Activated CD8-positive, alpha-beta memory T cell treated with anti-CD3 and anti-CD28 coated beads for 1 hour (primary cell): ENCODE measurements around the gene RRAD.
"Not testable (repeated sequence)": the region's sequence is repeated elsewhere in the genome, so short reads cannot be mapped to it uniquely, and the experiment has no call there.

ENCODE experiments used
- DNase-seq, 2 donors: peaks; one replicate each; pipeline ENCODE4 v3.0.0-alpha.2; 2020; ENCODE audit warnings: low read depth in 1 of 2; ENCODE audit errors: extremely low read depth in 1 of 2

Gene RRAD, protein sequence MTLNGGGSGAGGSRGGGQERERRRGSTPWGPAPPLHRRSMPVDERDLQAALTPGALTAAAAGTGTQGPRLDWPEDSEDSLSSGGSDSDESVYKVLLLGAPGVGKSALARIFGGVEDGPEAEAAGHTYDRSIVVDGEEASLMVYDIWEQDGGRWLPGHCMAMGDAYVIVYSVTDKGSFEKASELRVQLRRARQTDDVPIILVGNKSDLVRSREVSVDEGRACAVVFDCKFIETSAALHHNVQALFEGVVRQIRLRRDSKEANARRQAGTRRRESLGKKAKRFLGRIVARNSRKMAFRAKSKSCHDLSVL

DNA sequence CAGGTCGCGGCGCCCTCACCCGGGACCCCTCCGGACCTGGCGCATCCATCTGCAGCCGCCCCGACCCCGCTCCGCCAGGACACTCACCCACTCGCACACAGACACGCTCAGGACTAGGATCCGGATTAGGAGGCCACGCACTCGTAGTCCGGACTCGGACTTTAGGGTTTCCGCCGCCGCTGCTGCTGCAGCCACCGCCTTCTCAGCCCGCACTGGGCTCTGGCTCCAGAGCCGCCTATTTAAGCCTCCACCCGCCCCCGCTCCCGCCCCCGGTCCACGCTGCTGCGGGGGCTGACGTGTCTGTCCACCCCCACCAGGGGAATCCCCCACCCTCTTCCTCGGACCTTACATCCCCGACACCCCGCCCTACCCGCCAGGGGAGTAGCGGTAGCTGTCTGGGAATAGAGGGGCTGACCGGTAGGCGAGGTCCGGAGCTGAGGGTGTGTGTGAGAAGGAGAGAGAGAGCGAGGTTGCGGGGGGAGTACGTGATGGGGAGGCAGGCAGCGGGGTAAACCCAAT is at the start of gene RRAD:
Gene RRAD (minus strand): TSS at position 214 of the 519 bp plus-strand sequence. CDS start 356 bp downstream, outside the sequence.
- DNase-seq = no peak

DNA sequence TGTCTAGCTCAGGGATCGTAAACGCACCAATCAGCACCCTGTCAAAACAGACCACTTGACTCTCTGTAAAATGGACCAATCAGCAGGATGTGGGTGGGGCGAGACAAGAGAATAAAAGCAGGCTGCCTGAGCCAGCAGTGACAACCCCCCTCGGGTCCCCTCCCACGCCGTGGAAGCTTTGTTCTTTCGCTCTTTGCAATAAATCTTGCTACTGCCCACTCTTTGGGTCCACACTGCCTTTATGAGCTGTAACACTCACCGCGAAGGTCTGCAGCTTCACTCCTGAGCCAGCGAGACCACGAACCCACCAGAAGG is 49.6 kb upstream of the RRAD start:
- DNase-seq = not testable (repeated sequence)

DNA sequence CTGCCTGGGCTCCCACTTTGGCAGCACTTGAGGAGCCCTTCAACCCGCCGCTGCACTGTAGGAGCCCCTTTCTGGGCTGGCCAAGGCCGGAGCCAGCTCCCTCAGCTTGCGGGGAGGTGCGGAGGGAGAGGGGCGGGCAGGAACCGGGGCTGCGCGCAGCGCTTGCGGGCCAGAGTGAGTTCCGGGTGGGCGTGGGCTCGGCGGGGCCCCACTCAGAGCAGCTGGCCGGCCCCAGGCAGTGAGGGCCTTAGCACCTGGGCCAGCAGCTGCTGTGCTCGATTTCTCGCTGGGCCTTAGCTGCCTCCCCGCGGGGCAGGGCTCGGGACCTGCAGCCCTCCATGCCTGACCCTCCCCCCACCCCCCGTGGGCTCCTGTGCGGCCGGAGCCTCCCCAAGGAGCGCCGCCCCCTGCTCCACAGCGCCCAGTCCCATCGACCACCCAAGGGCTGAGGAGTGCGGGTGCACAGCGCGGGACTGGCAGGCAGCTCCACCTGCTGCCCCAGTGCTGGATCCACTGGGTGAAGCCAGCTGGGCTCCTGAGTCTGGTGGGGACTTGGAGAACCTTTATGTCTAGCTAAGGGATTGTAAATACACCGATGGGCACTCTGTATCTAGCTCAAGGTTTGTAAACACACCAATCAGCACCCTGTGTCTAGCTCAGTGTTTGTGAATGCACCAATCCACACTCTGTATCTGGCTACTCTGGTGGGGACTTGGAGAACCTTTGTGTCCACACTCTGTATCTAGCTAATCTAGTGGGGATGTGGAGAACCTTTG is 49.0 kb upstream of the RRAD start:
- DNase-seq = not testable (repeated sequence)

DNA sequence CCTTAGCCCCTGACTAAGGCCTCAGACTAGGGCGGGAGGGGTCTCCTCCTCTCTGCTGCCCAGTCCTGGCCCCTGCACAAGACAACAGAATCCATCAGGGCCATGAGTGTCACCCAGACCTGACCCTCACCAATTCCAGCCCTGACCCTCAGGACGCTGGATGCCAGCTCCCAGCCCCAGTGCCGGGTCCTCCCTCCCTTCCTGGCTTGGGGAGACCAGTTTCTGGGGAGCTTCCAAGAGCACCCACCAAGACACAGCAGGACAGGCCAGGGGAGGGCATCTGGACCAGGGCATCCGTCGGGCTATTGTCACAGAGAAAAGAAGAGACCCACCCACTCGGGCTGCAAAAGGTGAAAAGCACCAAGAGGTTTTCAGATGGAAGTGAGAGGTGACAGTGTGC is 48.4 kb upstream of the RRAD start:
- no peak for DNase-seq

DNA sequence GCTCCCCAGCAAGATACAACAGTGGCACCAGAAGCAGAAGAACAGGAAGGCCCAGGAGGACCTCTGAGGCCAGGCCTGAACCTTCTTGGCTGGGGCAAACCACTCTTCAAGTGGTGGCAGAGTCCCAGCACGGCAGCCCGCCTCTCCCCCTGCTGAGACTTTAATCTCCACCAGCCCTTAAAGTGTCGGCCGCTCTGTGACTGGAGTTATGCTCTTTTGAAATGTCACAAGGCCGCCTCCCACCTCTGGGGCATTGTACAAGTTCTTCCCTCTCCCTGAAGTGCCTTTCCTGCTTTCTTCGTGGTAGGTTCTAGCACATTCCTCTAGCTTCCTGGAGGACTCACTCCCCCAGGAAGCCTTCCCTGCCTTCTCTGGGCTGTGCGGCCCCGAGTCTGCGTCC is 47.6 kb upstream of the RRAD start:
- DNase-seq = no peak

DNA sequence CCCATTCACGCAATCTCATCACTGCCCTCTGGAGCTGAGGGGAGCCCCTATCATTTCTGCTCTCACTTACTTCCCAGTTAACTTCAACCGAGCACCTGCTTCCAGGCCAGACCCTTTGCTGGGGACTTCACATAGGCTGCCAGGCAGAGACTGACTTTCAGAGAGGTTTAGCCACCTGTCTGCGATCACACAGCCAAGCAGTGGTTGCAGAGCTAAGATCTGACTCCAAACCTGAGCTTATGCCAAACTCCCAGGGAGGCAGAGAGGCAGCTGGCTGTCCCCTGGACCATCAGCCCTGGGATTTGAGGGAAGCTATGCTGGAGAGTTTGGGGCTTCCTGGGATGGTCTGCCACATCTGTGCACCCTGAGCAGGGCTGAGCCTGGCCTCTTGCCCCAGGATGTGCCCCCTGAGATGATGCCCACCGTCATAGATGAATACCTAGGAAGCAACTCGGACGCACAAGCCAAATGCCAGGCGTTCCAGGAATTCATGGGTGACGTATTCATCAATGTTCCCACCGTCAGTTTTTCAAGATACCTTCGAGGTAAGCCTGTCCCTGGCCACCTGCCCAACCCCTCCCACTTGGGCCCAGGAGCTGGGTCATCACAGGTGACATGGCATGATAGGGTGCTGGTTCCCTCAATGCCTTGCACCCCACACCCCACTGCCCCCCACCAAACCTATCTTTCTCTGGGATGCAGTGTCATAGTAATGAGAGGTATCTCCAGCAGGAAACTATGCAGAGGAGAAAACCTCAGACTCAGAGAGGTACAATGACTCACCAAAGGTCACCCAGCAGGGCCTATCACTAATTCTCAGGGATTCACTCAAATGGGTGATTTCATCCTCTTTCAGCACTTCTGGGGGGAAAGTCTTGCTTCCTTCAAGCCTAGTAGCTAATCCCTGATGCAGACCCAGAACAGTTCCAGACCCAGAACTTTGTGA is 45.7 kb upstream of the RRAD start:
- no peak for DNase-seq

DNA sequence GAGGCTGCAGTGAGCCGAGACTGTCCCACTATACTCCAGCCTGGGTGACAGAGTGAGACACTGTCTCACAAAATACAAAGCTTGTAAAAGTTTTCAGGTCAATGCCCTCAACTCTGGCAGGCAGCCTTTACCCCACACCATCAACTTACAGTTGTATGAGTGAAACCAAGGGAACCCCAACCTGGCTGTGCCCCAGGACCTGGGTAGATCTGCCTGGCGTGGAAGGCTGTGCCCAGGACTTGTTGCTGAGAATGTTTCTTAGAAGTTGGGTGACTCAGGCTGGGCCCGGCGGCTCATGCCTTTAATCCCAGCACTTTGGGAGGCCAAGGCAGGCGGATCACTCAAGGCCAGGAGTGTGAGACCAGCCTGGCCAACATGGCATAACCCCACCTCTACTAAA is 43.5 kb upstream of the RRAD start:
- no peak for DNase-seq

DNA sequence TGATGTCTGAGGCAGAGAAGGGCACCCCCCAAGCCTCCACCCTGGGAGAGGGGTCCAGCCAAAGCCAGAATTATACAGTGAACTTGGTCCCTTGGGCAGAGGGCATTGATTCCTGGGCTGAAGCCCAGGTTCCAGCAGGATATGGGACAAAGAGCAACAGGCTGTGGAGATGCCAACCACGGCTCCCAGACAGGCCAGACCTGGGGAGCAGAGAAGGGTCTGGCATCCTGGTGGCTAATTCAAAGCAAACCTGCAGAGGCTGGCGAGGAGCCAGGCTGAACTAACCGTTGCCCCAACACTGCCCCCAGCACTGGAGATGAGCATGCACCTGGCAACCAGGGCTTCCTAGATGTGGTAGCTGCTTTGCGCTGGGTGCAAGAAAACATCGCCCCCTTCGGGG is 38.7 kb upstream of the RRAD start:
- no peak for DNase-seq

DNA sequence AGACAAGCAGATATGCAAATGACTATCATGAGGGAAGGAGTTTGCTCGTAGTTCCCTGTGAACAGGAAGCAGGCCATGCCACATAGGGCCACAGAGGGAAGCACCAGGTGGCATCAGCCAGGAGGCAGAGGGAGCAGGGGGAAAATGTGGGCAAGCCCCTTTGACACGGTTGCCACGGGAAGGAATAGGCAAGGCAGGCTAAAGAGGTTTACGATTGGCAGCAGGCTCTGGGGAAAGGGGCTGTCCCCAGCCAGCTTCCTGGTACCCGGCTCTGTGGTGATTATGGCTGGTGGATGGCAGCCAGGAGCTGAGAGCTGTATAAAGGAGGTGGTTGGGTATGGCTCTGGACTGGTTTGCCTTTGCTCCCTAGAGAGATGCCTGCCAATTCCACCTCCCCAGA is 36.6 kb upstream of the RRAD start:
- DNase-seq = no peak

DNA sequence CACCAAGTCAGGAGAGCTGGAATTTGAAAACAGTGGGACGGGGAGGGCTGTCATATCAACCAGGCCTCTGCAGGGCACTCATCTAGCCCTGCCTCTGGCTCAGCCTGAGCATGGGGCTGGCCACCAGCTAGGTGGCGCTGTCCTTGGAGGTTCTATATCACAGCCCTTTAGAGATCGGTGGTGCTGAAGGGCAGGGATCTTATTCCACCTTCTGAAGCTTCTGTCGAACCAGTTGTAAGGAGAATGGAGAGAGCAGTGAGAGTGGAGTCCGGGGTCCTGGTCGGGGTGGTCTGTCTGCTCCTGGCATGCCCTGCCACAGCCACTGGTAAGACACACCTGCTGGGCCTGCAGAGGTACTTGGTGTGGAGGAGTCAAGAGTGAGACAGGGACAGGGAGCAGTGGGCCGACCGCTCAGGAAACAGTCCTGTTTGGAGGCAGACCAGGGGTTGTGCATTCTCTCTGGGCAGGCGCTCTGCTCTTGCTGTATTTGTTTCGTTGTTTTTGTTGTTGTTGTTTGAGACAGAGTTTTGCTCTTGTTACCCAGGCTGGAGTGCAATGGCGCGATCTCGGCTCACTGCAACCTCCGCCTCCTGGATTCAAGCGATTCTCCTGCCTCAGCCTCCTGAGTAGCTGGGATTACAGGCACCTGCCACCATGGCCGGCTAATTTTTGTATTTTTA is 35.9 kb upstream of the RRAD start, which contains the start of gene CES3:
Gene CES3 (plus strand): TSS at position 202 of the 680 bp plus-strand sequence. CDS start 42 bp downstream, at position 244.
- peak in 1 of 2 donors; percentile 36 for DNase-seq

DNA sequence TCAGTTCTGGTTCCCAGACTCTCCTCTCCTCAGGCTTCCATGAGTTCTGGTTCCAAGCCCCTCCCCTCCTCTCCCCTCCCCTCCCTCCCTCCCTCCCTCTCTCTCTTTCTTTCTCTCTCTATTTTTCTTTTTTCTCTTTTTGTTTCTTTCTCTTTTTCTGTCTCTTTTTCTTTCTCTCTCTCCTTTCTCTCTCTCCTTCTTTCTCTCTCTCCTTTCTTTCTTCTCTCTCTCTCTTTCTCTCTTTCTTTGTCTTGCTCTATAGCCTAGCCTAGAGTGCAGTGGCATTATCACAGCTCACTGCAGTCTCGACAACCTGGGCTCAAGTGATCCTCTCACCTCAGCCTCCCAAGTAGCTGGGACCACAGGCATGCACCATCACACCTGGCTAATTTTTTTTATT is 34.9 kb upstream of the RRAD start:
- DNase-seq = no peak

DNA sequence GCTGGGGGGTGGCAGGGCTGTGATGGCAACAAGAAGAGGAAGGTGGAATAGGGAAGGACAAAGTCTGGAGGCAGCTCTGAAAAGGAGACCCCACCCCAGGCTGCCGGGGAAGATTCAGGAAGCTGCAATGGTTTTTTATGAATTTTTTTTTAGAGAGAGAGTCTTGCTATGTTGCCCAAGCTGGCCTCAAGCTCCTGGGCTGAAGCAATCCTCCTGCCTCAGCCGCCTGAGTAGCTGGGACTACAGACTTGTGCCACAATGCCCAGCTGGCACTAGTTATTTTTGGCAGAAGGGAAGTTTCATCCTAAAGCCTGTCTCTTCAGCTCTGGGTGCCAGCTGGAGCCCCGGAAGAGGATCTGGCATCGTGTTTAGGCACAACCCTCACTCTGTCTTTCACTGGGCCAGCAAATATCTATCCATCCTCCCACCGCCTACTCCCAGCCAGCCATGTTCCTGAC is 34.4 kb upstream of the RRAD start:
- no peak for DNase-seq

DNA sequence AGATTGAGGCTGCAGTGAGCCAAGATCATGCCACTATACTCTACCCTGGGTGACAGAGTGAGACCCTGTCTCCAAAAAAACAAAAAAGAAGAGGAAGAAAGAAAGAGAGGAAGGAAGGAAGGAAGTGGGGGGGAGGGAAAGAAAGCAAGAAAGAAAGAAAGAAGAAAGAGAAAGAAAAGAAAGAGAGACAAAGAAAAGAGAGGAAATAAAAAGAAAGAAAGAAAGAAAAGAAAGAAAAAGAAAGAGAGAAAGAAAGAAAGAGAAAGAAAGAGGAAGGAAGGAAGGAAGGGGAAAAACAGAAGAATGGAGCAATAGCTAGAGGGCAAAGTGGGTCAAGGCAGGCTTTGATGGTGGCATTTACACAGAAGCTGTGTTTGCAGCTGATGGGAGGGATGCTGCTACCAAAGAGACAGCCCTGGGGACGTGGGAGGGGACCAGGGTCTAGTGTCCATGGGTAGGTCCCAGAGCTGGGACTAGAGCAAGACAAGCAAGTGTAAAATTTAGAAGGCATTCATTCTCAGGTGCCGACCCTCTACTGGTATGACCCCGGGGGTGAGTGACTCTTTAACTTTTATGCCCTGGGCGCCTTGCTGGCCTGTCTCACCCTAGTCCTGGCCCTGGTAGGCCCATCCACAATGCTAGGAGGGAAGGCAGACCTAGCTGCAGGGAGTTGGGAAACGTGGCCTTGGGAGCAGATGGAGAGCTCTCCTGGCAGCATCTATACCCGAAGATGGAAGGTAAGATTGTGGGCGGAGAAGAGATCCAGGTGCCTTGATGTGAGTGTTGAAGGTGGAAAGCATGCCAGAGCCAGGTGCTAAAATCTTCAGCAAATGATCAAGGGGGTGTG is 33.7 kb upstream of the RRAD start:
- no peak for DNase-seq

DNA sequence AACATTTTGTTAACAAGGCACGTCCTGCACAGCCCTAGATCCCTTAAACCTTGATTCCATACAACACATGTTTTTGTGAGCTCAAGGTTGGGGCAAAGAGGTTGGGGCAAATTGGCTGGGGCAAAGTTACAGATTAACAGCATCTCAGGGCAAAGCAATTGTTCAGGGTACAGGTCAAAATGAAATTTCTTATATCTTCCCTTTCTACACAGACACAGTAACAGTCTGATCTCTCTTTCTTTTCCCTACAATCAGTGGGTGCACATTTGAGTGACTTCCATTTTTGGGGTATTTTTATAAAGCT is 30.8 kb upstream of the RRAD start:
- DNase-seq = not testable (repeated sequence)

DNA sequence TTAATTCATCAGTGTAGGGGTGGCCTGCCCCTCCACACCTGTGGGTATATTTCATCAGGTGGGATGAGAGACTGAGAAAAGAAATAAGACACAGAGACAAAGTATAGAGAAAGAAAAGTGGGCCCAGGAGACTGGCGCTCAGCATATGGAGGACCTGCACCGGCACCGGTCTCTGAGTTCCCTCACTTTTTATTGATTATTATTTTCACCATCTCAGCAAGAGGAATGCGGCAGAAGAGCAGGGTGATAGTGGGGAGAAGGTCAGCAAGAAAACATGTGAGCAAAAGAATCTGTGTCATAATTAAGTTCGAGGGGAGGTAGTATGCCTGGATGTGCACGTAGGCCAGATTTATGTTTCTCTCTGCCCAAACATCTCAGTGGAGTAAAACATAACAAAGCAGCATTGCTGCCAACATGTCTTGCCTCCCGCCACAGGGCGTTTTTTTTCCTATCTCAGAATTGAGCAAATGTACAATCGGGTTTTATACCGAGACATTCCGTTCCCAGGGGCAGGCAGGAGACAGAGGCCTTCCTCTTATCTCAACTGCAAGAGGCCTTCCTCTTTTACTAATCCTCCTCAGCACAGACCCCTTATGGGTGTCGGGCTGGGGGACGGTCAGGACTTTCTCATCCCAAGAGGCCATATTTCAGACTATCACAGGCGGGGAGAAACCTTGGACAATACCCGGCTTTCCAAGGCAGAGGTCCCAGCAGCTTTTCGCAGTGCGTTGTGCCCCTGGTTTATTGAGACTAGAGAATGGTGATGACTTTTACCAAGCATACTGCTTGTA is 30.2 kb upstream of the RRAD start:
- not testable (repeated sequence) for DNase-seq

DNA sequence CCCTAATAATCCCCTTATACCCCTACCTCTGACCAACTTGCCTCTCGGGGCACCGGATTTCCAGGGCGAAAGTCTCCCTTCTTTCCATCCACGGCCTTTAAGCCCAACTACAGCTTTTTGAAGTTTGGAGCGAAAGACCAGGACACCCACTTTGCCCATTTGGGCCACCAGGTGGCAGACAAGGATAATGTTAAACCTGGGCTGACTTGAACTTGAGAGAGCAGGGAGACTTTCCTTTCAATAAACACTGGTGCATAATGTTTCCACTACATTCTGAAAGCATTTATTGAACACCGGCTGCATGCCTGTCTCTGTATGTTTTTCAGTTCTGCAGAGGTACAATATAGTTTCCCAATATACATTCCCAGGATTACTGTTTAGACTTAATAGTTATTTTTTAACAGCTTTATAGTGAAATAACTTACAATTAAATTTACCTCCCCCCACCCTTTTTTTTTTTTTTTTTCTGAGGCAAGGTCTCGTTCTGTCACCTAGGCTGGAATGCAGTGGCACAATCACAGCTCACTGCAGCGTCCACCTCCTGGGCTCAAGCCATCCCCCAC is 28.8 kb upstream of the RRAD start:
- peak; percentile 34 to 57 for DNase-seq

DNA sequence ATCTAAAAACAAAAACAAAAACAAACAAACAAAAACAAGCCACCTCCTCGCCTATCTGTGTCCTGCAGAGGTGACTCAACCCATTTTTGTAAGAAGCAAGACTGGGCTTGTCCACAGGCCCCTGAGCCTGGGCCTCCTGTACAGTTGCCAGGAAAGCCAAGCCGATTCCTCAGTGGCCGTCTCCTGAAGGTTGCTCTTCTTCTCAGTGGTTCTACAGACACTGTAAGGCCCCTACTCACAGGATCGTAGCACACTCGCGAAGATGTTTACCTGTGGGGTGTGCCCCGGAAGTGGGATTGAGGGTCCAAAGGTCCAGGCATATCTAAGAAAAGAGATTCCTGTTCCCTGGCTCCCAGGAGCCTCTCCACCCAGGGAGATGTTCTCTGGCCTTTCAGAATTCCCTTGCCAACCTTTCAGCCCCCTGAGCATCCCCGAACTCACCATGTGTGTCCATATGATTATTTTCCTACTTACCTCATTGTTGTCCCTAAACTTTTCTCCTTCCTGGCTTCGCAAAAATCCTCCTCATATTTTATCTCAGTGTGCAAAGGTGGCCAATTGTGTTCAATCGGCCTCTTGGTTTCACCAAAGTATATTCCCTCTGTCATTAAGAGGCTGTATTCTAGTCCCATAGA is 28.2 kb upstream of the RRAD start:
- no peak for DNase-seq
